ENCODE data around the gene GAS1.

Gene GAS1

DNA sequence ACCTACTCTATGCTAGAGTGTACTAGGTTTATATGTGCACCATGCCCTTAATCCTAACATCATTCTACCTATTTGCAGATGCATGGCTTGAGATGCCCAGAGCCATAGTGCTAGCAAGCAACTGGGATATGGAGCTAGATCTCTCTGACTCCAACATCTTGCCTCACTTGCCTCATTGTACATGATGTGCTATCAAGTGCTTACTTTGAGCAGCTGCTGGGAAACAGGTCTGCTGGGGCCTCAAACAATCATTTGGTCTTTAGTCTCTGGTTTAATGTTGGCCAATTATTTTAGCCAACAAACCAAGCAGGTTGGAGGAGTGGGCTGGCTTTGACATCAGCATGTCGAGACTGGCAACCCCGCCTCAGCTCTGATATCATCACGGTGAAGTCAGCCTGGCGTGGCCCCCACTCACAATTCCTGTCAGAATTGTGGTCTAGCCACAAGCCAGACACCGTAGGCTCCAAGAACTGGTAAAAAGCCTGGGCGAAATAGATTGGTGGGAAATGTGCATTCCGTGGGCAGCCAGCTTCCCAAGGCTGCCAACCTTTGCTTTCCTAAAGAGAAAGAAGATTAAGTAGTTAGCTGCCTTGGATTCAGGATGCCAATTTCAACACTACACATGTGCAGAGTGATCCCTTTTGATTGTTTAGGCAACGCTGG is 21.1 kb upstream of the GAS1 start:
- Histone ChIP-seq H3K9me2 (replicated peaks; ENCODE audit: low read depth, low read length) (no peaks in the 10 kb centered on the region), H3K4me2 (ENCODE audit: low read depth, low read length, poor library complexity, severe bottlenecking) (no peak overlapping the region), H3K36me3 (ENCODE audit: insufficient read depth, low read length) (no peaks in the 10 kb centered on the region), H3K4me3 (ENCODE audit: low read length, poor library complexity, severe bottlenecking) (no peak overlapping the region), H3K9ac (ENCODE audit: low read depth, low read length, poor library complexity, severe bottlenecking) (no peak overlapping the region), H3K9me3 (ENCODE audit: insufficient read depth, low read depth, low read length) (no peaks in the 10 kb centered on the region), H3F3A (ENCODE audit: low read depth) (no peaks in the 10 kb centered on the region), H3K79me2 (ENCODE audit: insufficient read depth, low read length) (no peaks in the 10 kb centered on the region), H3K27me3 (ENCODE audit: insufficient read depth, low read length, poor library complexity, severe bottlenecking) (no peaks in the 10 kb centered on the region), H4K20me1 (ENCODE audit: insufficient read depth, low read length, poor library complexity, severe bottlenecking) (no peaks in the 10 kb centered on the region), H3K4me1 (ENCODE audit: insufficient read depth, low read length, poor library complexity, severe bottlenecking) (no peaks in the 10 kb centered on the region), H2AFZ (ENCODE audit: low read length) (no peak overlapping the region)
- TF ChIP-seq EZH2phosphoT487 (IDR thresholded peaks at IDR 0.05; ENCODE audit: borderline replicate concordance), result no peak
- TF ChIP-seq, protein P1, sequence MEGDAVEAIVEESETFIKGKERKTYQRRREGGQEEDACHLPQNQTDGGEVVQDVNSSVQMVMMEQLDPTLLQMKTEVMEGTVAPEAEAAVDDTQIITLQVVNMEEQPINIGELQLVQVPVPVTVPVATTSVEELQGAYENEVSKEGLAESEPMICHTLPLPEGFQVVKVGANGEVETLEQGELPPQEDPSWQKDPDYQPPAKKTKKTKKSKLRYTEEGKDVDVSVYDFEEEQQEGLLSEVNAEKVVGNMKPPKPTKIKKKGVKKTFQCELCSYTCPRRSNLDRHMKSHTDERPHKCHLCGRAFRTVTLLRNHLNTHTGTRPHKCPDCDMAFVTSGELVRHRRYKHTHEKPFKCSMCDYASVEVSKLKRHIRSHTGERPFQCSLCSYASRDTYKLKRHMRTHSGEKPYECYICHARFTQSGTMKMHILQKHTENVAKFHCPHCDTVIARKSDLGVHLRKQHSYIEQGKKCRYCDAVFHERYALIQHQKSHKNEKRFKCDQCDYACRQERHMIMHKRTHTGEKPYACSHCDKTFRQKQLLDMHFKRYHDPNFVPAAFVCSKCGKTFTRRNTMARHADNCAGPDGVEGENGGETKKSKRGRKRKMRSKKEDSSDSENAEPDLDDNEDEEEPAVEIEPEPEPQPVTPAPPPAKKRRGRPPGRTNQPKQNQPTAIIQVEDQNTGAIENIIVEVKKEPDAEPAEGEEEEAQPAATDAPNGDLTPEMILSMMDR (conservative IDR thresholded peaks at IDR 0.05; ENCODE audit: low read length), result no peak

DNA sequence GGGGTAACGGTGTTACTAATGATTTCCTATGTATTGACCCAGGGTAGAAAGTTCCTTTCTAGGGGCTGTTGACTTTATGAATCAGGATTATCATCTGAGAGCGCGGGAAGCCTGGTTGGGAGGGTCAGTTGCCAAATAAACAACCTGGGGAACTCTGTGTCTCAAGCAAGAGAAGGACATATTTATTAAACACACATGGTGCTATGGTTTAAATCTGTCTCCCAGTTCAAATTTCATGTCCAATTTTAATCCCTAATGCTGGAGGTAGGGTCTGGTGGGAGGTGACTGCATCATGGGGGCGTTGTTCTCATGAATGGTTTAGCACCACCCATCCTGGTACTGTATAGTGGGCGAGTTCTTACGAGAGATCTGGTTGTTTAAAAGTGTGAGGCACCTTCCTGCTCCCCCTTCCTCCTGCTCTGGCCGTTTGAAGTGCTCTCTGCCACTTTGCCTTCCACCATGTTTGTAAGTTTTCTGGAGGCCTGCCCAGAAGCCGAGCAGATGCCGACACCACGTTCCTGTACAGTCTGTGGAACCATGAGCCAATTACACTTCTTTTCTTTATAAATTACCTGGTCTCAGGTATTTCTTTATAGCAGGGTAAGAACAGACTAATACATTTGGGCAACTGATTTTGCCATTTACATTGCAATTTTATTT is 19.7 kb upstream of the GAS1 start:
- H4K20me1 ChIP-seq (ENCODE audit: insufficient read depth, low read length, poor library complexity, severe bottlenecking), result no peaks in the 10 kb centered on the region
- TF ChIP-seq, protein P1 (conservative IDR thresholded peaks at IDR 0.05; ENCODE audit: low read length), result no peak
- no peaks in the 10 kb centered on the region for H3K9me3 ChIP-seq (ENCODE audit: insufficient read depth, low read depth, low read length)
- no peak overlapping the region for H3K4me2 ChIP-seq (ENCODE audit: low read depth, low read length, poor library complexity, severe bottlenecking)
- H3K27me3 ChIP-seq (ENCODE audit: insufficient read depth, low read length, poor library complexity, severe bottlenecking), result peaks cover 5% of the 10 kb centered on the region
- no peaks in the 10 kb centered on the region for H3F3A ChIP-seq (ENCODE audit: low read depth)
- no peak overlapping the region for H2AFZ ChIP-seq (ENCODE audit: low read length)
- no peak overlapping the region for H3K4me3 ChIP-seq (ENCODE audit: low read length, poor library complexity, severe bottlenecking)
- no peaks in the 10 kb centered on the region for H3K4me1 ChIP-seq (ENCODE audit: insufficient read depth, low read length, poor library complexity, severe bottlenecking)
- H3K36me3 ChIP-seq (ENCODE audit: insufficient read depth, low read length), result no peaks in the 10 kb centered on the region
- H3K79me2 ChIP-seq (ENCODE audit: insufficient read depth, low read length), result no peaks in the 10 kb centered on the region
- no peaks in the 10 kb centered on the region for H3K9me2 ChIP-seq (replicated peaks; ENCODE audit: low read depth, low read length)
- no peak overlapping the region for H3K9ac ChIP-seq (ENCODE audit: low read depth, low read length, poor library complexity, severe bottlenecking)

DNA sequence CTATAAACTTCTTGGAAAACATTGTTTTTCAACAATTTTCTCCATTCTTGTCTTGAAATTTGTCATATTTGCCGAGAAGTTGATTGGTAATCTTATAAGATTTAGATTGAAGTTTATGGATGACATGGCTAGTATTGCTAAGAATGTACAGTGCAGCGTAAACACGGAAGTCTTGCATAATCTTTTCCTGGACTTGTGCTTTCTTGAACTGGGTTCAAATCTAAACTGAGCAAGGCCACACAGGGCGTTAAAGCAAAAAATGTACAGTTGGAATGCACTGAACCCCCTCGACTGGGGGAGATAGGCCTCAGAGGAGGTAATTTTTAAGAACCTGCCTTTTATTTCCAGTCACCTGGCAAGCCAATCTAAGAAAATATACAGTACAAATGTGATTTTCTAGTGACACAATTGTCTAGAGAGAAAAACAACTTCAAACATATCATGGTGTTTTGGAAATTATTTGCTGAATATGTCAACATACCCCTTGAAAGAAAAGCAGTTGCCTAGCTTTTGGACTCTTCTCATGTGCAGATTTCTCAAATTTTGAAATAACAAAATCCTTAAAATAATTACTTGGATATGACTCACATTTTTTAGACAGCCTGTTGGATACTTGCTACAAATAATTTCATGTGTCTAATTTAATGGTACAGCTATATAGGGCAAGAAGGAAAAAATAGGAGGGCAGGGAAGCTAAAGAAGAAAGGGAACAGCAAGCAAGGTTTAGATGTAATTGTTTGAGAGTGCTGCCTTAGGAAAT is 18.5 kb upstream of the GAS1 start:
- no peaks in the 10 kb centered on the region for H3K79me2 ChIP-seq (ENCODE audit: insufficient read depth, low read length)
- H3K9ac ChIP-seq (ENCODE audit: low read depth, low read length, poor library complexity, severe bottlenecking), result no peak overlapping the region
- H3F3A ChIP-seq (ENCODE audit: low read depth), result no peaks in the 10 kb centered on the region
- no peaks in the 10 kb centered on the region for H3K36me3 ChIP-seq (ENCODE audit: insufficient read depth, low read length)
- H4K20me1 ChIP-seq (ENCODE audit: insufficient read depth, low read length, poor library complexity, severe bottlenecking), result no peaks in the 10 kb centered on the region
- peaks cover 5% of the 10 kb centered on the region for H3K27me3 ChIP-seq (ENCODE audit: insufficient read depth, low read length, poor library complexity, severe bottlenecking)
- H3K9me3 ChIP-seq (ENCODE audit: insufficient read depth, low read depth, low read length), result no peaks in the 10 kb centered on the region
- no peak overlapping the region for H2AFZ ChIP-seq (ENCODE audit: low read length)
- H3K4me3 ChIP-seq (ENCODE audit: low read length, poor library complexity, severe bottlenecking), result no peak overlapping the region
- H3K4me1 ChIP-seq (ENCODE audit: insufficient read depth, low read length, poor library complexity, severe bottlenecking), result no peaks in the 10 kb centered on the region
- no peaks in the 10 kb centered on the region for H3K9me2 ChIP-seq (replicated peaks; ENCODE audit: low read depth, low read length)
- TF ChIP-seq, protein P1 (conservative IDR thresholded peaks at IDR 0.05; ENCODE audit: low read length), result no peak
- TF ChIP-seq EZH2phosphoT487 (IDR thresholded peaks at IDR 0.05; ENCODE audit: borderline replicate concordance), result no peak
- H3K4me2 ChIP-seq (ENCODE audit: low read depth, low read length, poor library complexity, severe bottlenecking), result no peak overlapping the region
